Fibroblast of pulmonary artery (primary cell): ENCODE data around the gene ELMO1.

Source experiments
- DNase-seq: peaks from one replicate; pipeline ENCODE4 v3.0.0-alpha.2; 2010; ENCODE audit warnings: low read depth
- H3K4me3 ChIP-seq: replicated peaks from 2 replicates; pipeline ENCODE4 v1.5.1; 2011; ENCODE audit warnings: low read depth, mild to moderate bottlenecking, control low read depth, low read length, moderate library complexity
- TF ChIP-seq, protein P1 (sequence below): IDR thresholded peaks from 2 replicates; pipeline ENCODE4 v1.5.1; 2011; ENCODE audit warnings: mild to moderate bottlenecking, control low read depth, low read length, inconsistent platforms; ENCODE audit errors: missing control alignments

The ELMO1 gene

DNA sequence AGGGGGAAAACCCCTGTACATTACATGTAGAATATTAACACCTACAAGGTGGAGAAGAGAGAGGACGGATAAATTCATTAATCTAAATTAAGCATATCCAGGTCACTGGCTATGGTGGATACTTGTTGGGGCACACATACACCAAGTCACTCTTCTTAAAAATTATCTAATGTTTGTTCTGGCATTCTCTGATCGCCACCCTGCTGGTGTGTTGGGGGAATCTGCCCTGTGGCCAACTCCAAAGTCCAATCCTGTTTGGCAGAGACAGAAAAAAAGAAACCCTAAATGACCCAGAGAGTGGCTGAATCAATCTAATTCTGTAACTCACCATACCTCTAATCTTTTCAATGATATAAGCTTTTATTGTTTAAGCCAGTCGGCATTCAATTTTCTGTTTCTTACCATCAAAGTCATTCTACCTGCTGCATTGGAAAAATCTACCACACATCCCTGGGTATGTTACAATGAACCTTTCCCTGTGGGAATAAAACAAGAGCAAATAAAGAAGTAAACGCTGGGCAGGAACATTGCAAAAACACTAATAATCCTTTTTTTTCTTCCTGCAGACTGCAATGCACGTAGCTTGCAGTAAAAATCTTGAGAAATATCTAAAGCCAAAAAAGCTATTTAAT, 34.2 kb downstream of the ELMO1 start:
- TF ChIP-seq, protein P1, sequence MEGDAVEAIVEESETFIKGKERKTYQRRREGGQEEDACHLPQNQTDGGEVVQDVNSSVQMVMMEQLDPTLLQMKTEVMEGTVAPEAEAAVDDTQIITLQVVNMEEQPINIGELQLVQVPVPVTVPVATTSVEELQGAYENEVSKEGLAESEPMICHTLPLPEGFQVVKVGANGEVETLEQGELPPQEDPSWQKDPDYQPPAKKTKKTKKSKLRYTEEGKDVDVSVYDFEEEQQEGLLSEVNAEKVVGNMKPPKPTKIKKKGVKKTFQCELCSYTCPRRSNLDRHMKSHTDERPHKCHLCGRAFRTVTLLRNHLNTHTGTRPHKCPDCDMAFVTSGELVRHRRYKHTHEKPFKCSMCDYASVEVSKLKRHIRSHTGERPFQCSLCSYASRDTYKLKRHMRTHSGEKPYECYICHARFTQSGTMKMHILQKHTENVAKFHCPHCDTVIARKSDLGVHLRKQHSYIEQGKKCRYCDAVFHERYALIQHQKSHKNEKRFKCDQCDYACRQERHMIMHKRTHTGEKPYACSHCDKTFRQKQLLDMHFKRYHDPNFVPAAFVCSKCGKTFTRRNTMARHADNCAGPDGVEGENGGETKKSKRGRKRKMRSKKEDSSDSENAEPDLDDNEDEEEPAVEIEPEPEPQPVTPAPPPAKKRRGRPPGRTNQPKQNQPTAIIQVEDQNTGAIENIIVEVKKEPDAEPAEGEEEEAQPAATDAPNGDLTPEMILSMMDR: no peak
- DNase-seq: no peak
- no peak overlapping the region for H3K4me3 ChIP-seq

DNA sequence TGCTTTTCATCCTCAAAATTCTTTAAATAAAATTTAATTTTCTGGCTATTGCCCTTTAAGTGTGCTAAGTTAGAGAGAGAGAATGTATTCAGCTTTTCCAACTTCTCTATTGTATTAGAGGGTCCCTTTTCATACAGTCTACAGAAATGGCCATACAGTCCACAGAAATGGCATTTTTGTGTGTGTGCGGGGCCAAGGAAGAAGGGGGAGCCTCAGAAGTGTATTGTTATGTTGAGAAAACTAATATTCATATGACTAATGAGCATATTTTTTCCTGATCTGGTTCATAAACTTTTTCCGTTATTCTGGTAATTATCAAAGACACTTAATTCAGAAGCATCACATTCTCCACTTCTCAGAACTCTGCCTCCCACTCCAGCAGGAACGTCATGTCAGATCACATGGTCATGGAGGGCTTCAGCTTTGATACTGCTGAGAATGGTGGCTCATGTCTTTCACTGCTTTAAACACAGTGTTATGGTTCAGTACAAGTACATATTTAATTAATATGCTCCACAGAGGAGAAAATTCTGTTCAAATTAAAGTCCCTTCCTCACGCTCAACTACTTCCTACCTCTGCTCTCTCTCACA, 37.1 kb downstream of the ELMO1 start:
- TF ChIP-seq, protein P1: no peak
- H3K4me3 ChIP-seq: no peak overlapping the region
- DNase-seq: no peak

DNA sequence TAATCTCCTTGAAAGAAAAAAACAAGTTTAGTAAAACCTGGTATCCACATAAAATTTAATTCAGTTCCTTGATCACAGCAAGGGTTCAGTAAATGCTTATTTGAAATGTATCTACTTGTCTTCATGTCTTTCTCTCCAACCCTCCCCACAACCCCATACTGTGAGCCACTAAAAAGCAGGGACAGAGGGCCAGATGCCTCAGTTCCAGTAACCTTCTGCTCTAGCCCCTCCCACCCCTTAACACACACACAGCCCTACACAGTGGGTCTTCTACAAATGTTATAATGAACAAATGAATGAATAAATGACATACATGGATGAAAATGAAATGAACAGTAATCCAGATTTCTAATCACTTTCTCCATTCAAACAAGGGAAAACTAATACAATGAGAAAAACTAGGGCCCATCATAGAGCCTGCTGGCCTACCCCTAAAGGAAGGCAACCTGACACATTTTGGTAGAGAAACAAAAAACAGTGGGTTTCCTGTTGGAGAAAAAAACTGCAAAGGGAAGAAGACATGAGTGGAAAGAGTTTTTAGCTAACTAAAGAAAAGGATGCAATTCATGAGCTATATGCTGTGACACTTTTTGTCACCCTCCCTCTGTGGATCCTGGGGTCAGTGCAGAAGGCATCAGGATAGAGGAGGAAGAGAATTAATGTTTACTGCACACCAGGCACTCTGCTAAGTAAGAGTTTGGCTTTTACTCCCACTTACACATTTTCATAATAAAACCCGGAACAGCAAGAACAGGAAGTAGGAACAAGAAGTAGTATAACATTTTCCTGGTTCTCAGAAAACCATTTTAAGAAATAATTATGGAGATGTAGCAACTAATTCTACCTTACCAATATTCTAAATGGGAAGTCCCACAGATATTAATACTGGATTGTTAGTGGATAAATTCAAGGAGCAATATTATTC, 38.1 kb downstream of the ELMO1 start:
- TF ChIP-seq, protein P1: no peak
- H3K4me3 ChIP-seq: no peak overlapping the region
- DNase-seq: no peak

DNA sequence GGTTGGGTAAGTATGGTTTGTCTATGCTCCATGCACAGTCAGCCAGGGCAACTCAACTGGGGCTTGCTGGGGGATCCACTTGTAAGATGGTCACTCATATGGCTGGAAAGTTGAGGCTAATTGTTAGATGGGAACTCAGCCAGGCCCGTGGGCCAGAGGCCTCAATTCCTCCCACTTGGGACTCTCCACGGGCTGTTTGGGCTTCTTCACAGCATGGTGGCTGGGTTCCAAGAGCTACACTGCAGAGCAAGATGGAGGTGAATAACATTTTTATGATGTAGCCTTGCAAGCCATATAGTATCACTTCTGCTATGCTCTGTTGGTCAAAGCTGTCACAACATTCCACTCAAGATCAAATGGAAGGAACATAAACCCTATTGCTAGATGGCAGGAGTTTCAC, 39.2 kb downstream of the ELMO1 start:
- H3K4me3 ChIP-seq: no peak overlapping the region

DNA sequence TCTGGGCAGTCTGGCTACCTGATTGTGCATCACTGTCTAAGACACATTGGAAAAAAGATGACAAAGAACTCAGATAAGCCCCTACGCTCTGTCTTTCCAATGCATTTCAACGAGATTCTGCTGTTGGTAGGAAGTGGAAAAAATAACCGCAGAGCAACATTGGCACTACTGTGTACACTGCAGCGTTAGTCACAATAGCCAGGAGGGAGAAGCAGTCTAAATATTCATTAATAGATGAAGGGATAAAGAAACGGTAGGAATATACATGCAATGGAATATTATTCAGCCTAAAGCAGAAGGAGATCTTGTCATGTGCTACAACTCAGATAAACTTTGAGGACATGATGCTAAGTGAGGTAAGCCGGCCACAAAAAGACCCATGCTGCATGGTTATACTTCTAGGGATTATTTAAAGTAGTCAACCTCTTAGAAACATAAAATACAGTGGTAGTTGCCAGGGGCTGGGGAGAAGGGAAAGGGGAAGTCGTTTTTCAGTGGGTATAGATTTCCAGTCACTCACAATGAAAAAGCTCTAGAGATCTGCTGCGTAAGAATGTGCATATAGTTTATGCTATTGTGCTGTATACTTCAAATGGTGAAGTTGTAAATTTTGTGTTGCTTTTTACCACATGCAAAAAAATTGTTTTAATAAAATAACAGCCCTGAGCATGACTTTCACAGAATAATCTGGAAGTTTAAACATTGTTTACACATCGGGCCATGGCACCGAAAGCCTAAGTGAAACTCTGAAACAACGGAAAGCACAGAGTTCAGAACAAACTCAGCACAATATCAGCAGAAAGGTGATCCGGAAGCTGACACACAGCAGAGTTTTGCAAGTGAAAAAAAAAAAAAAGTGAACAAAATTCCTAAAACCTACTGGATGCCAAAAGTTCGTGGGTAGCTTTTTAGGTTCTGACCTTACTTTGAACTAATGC, 40.1 kb downstream of the ELMO1 start:
- TF ChIP-seq, protein P1: no peak
- no peak for DNase-seq
- H3K4me3 ChIP-seq: no peak overlapping the region

More for the DNA sequence above, 39.2 kb downstream of the ELMO1 start:
- DNase-seq: no peak
- TF ChIP-seq, protein P1: no peak

DNA sequence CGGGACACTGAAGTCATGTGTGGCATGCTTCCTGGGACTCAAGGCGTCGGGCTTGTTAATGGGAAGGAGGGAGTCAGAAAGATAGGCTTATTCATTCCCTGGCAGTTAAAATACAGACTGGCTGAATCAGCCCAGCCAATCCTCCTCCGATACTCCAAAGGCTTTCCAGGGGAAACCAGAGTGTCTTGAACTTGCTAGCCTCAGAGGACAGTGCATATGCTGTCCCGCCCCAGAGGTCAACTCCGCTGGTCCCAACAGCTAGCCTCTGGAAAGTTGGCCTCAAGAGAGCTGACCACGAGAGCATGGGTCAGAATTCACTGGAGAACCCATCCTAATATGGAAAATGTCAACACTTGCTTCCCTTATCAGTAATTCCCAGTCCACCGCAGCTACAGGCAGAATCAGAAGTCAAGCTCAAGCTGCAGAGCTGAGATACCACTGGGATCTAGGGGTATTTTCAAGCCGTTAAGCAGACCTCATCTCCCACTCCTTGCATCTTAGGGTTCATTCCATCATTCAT, 43.0 kb downstream of the ELMO1 start:
- TF ChIP-seq, protein P1: no peak
- H3K4me3 ChIP-seq: no peak overlapping the region
- DNase-seq: no peak
